GM19455 (cell line): ENCODE measurements around the gene PDE8B.

Experiments
- ATAC-seq: cut with Tn5 transposase; IDR thresholded peaks from one replicate; pipeline ENCODE4 v1.9.1; 2021; ENCODE audit not compliant: unreplicated experiment

The PDE8B gene

DNA sequence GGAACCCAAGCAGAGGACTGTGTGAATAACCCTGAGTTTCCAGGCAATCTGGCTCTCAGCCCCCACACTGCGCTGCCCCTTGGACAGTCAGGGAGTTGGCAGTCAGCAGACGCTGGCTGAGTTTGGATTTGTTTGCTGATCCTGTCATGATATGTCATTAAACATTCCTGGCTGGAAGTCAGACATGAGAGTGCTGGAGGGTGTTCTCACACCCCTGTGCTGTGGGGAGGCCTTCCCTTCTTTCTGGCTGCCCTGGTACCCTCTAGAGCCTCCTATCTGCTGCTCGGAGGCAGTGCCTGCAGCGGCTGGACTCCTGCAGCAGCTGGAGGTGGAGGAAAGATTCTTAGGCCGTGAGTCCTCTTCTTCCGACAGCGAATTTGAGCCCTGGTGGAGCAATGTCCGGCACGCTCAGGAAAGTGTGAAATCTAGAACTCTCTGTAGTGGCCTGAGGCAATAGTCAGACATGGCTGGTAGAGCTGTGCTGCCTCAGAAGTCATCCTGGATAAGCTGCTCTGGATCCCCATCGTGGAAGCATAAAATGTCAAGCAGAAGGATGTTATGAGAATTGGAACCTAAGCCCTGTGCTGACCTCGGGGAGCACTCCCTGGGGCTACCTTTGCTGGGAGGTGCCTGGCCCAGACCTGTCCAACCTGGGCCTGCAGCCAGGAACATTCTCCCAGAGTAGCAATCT, 72.0 kb downstream of the PDE8B start:
- ATAC-seq = no peak

DNA sequence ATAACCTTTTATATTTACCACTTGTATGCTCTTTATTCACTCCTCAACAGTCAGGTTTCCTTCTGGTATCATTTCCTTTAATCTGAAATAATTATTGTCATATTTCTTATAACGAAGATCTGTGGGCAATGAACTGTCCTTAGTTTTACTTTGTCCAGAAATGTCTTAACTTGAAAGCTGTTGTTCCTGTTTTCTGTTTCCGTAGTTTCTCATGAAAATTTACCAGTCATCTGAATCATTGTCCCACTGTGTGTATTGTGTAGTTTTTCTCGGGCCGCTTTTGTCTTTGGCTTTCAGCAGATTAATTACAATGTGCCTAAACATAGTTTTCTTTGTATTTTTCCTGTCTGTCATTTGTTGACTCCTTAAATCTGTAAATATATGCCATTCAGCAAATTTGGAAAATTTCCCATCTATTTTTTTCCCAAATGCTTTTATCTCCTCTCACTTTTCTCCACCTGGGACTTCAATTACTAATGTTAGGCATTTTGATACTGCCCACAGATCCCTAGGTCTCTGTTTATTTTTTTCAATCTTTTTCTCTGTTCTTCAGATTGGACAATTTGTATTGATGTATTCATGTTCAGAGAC, 74.9 kb downstream of the PDE8B start:
- ATAC-seq = no peak

DNA sequence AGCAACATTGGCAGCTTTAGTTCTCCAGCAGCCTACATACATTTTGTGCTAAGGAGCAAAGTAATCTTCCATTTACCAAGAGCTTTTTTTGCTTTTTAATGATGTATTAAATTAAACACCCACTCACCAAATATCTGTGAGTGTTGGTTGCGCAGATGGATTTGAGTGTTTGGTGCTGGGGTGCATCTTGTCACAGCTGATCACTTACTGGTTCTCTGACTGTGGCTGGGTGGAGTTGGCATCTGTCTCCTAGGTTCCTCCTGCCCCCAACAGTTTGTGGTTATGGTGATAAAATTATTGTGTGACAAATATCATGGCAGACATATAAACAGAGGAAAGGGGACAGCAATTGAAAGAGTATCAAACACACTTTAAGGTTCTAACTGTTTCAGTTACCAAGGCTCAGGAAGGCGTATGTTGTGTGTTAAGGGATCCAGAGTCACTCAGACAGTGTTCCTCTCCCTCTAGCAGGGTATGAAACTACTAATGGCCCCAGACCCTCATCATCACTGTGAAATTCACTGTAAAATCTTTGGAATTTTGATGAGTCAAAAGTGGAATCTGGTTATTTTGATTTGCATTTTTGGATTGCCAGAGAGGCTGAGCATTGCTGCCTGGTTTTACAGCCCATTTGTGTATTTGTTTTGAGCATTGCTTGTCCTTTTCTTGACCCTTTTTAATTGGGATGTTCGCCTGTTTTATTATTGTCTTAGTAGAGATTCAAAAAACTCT, 81.7 kb downstream of the PDE8B start:
- no peak for ATAC-seq

DNA sequence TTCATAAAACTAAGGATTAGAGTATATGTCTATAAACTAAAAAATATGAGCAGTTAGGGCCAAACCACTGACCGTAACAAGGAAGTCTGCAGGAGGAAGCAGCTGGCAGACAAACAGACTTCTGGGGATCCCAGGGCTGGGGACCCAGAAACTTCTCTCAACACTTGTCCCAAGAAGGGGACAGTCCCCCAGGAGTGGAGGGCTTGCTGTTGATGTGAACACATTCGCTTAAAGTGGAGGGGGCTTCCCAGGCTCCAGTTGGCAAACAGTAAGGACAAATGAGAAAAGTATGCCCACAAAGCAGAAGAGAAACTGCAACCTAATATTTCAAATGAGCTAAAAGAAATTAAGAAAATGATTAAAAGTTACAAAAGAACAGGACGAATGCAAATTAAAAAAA, 83.7 kb downstream of the PDE8B start:
- ATAC-seq = no peak

DNA sequence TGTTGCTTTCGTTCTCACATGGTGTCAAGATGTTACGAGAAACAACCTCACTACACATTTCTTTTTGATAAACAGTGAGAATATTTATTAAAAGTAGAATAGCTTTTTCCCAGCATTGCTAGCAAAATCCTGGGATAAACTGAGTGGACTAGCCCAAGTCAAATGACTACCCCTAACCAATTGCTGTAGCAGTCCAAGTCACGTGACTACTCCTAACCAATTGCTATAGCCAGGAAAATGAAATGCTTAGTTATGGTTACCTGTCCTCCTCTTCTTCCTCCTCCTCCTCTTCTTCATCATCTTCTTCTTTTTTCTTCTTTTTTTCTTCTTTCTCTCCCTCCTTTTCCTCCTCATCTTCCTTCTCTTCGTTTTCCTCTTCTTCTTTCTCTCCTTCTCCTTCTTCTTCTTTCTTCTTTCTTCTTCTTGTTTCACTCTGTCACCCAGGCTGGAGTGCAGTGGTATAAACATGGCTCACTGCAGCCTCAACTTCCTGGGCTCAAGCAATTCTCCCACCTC, 85.4 kb downstream of the PDE8B start:
- no peak for ATAC-seq

DNA sequence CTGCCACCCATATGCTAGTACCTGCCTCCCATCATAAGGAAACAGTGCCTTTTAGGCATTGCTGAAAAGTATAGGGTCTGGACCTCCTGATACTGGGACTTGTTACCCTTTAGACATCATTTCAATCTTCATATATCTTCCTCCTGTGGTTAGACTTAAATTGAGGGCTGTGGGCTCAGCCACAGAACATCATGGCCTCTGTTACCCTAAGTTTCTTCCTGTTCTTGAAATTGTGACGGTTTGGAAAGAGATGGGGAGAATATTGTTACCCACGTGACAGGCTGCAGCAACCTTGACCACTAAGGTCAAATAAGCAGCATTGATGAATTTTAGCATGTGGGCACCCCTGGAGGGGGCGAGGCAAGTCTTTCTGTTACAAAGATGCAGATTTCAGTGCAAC, 87.7 kb downstream of the PDE8B start:
- no peak for ATAC-seq

DNA sequence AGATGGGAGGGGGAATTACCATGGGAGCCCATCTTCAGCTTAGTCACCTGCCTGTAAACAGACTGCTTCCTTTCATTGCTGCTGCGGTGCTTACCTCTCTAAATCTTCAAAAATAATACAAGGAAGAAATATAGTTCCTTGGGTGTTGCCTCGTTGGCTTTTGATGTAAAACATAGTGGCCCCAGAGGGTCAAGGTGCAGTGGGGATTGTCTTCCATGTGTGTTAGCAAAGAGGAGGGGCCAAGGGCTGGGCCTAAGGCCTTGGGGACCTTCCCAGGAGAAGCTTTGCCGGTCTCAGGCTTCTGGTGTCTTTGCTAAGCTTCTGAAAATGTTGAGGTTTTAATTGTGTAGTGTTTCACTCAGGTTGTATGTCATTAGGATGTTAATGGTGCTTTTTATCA, 90.0 kb downstream of the PDE8B start:
- no peak for ATAC-seq

DNA sequence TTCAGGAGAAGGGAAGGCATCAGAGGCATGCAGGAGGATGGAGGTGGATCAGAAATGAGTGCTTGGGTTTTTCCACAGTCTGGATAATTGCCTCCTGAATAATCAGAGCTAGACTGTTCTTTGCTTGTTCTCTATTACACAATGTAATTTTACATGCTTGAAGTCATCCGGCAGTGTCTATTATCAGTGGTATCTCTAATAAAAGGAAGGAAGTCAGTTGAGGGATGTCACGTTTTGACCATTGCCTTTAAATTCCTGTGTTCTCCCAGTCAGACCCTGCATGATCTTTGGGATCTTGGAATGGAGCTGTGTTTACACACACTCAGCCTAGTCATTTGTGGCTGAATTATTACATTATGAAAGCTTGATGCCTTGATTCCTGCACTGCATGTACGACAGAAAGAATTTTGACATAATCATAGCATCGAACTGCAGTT, 91.0 kb downstream of the PDE8B start:
- ATAC-seq = no peak

DNA sequence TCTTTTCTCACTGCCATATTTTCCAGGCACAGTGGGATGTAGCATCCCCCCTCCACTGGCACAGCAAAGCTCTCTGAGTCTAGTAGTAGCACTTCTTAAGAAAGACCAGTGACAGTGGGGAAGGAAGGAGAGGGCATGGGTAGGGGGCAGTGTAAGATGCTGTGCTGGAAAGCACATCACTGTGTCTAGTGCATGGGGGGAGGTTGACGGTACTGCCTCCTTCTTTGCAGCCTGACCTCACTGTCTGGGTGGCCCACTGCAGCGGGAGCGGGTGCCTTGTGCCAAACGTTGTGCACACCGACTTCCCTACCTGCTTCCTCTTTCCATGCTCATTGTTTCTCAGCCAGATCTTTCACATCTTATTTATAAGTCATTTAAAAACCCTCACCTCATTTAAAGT, 91.8 kb downstream of the PDE8B start:
- ATAC-seq = no peak

DNA sequence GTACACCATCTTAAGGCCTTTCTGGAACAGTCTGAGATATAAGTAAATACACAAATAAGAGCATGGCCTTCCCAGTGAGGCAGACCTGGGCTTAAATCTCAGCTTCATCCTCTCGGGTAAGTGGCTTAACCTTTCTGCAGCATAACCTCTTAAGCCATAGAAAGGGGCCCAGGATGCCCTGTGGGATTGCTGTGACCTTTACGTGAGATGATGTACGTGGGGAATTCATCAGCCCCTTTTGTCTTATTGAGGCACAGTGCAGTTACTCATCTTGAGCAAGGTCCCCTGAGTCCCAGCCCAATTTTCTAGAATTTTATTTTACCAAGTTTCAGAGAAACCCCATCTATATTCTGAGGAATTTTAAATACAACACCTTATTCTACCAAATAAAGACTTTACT, 92.2 kb downstream of the PDE8B start:
- ATAC-seq = no peak

DNA sequence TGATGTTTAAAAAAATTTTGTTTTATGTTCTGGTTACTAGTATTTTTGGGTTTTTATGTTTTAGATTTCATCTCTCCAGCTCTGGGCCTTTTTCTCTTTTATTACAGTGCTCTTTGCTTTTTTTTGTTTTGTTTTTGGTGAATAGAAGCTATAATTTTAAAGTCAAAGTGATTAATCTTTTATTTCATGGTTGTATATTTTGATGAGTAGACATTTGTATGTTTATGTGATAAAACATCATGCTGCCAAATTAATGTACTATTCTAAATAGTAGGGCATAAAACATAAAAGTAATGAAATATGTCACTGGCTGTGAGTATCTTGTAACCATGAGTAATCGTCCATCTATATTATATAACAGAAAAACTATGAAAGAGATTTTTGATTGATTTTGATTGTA, 93.9 kb downstream of the PDE8B start:
- ATAC-seq = no peak

DNA sequence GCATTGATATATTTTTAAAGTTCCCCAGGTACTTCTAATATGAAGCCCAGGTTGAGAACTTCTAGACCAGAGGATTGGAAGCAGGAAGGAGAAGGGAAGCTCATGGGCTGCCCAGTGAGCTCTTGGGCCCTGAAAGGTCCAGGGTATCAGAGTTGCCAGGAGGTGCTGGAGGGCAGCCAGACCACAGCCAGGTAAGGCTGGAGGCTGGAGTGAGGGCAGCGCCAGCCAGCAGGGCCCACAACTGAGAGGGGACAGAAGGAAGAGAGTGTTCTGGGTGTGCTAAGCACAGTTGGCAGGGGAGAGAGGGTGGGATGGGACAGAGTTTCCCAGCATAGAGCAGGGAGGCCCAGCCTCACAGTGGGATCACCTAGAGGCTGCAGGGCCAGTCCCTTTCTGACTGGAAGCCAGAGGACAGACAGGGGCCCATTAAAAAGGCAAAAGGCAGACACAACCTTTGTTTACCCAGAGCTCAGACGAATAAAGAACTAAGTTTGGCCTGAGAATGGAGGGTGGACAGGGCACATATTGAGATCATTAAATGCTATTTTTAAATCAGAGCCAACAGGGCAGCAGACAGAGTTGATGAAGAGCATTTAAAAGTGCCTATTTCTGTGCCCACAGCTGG, 94.9 kb downstream of the PDE8B start:
- ATAC-seq = no peak

DNA sequence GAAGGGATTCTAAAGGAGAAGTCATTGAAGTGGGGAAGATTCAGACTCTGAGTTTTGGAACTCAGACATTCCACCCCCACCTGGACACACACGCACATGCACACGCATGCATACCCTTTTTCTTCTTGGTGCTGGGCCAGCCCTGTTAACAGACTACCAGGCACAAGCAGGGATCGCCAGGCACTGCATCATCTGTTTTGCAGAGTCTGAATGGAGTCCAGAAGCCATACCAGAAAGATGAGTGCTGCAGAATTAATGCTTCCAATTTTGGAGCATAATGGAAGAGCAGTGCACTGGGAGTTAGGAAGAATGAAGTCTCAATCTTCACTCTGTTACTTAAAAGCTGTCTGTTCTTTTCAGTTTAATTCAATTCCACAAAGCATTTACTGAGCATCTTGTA, 95.5 kb downstream of the PDE8B start:
- ATAC-seq = no peak

DNA sequence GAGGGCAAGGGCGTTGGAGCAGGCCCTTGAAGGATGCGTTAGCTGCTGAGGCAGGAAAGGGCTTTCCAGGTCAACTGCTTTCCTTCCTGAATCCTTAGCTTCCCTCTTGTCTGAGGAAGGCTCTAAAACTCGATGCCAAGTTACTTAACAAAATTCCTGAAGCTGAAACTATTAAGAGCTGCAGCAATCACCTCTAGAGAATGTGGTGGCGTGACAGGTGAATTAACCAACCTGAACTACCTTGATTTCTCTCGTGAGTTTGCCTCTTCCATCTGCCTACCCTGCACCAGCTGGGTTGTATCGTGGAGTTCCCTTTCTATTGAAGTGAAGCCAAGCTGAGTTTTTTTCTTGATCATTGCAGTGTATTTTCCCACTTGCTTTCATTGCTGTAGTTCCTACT, 96.1 kb downstream of the PDE8B start:
- no peak for ATAC-seq

DNA sequence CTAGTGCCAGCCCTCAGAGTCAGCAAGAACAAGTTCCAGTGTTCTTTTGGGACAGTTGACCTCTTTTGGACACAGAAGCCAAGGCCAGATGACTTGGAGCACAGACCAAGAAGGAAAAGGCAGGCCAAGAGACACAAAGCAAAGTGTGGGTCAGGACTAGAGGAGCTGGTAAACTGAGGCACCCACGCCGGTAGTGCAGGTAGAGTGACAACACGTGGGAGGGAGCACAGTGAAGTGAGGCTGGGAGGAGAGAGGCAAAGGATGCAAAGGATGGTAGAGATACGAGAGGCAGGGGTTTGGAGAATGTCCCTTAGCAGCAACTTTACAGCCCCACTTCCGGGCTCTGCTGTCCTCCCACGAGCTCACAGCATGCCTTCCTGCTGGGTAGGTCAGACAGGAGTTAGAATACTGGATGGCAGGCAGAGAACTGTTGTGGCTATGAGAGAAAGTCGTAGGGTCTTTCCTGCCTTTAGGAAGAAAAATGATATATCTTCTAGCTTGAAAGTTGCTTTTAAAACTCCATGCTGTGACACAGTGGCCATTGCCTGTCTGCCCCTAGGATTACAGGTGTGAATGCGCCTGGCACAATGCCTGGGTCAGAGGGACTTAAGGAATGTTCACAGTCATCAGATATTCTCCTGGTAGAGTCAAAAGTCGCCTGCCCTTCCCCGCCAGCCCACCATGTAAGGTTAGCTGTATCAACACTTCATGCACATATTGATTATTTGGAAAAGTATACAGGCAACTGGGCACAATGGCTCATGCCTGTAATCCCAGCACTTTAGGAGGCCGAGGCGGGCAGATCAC, 97.9 kb downstream of the PDE8B start:
- no peak for ATAC-seq

DNA sequence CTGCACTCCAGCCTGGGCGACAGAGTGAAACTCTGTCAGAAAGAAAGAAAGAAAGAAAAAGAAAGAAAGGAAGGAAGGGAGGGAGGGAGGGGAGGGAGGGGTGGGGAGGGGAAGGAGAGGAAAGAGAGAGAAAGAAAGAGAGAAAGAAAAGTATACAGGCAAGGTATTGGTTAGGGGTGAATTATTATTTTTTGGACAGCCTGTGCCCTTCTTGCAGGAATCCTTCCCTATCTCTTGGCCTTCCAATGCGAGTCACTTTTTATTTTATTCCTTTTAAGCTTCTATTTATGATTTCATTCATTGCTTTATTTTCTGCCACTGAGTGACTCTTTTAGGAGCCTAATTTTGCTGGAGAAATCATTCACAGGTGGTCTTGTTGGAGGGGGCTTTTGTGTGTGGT, 98.7 kb downstream of the PDE8B start:
- no peak for ATAC-seq

DNA sequence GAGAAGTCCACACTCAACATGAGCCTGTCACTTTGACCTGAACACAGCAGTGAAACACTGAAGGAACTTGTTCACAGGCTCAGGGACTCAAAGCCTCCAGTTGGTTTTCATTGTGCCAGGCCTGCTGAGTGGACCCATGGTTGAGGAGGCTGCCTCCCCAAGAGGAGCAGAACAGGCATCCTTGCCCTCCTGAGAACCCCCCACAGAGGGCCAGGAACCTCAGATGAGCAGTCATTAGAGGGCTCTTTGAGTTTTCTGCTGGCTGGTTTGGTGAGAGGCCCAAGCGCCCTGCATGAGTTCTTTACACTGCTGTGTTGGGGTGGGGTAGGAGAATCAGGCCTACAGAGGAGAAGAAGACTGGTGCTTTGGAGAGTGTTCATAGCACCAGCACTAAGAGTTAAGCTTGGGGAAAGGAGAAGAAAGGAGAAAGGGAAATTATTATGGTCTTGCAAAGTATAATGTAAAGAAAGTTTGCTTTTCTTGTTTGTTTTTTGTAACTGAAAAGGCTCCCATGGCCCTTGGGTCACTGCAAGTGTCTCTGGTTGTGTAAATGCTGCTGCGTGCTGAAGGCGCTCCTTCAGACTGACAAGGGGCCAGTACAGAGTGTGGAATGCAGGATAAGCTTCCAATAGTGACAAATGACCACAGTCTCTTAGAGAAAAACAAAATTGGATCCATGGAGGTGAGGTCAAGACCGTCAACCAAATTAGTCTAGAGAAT, 100.2 kb downstream of the PDE8B start:
- ATAC-seq = no peak

DNA sequence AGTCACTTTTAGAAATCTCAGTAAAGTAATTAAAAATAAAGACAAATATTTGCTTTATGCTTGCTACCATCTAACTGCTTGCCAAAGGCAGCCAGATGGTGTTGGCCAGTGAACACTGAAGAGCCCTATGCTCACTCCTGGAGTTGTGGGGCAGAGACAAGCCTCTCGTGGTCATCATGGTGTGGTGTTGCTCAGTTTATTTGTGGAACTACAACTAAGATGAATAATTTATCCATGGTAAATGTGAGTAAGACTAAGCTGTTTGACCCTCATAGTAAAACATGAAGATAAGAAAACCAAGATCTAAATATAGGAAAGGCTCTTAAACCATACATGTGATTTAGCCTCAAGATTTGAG, 100.7 kb downstream of the PDE8B start:
- no peak for ATAC-seq

DNA sequence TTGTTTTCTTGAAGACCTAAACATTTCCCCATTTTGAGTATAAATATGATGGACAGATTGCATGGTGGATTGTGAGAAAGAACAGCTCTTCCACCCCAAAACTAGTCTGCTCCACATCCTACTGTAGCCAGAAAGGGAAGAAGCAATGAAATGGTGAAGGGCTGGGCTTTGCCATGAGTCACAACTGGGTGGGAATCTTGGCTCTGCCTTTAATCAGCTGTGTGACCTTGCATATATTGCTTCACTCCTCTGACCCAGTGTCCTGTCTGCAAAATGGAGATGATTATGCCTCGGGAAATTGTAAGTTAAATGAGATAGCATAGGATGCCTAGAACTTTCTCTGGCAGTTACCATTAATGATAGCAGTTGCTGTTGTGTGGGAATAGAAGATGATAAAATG, 101.9 kb downstream of the PDE8B start:
- ATAC-seq = no peak

DNA sequence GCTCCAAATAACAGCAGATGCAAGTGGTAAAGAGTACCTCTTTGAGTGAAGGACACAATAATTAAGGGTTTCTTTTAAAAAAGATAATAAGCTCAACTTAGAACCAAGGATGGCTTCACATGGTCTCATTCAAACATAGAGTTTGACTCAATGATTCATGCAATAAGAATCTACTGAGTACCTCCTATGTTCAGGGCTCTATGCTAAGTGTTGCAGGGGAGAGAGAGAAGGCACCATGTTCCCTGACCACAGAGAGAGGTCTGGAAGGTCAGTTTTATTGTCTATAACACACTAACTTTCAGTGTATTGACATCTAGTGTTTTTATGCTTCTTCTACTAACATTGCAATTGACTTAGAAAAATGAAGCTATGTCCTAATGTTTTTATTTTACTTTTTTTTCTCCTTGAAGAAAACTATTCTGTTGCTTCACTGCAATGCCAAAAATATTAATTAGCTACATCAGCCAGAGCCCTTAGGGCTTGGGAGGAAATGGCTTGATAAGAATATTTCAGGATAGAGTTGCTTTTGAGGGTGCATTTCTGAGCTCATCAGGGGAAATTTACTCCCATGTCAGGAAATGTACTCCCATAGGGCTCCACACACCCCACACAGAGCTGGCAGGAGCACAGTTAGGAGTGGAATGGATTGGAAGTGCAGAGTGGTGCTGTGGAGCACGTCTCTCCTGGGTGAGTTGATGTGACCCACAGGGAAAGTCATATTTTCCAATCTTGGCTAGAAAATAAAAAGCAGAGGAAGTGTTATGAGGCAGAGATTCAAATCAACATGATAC, 106.6 kb downstream of the PDE8B start:
- ATAC-seq = no peak
